Erythroblast (primary cell): ENCODE measurements around the gene TNIK.

Source experiments
- GATA1 ChIP-seq: IDR thresholded peaks from 2 replicates; pipeline ENCODE4 v1.6.1; 2011; ENCODE audit warnings: low read depth, mild to moderate bottlenecking, control low read depth, low read length, moderate library complexity
- POLR2A ChIP-seq: IDR thresholded peaks from 2 replicates; pipeline ENCODE4 v1.6.1; 2011; ENCODE audit warnings: mild to moderate bottlenecking, low read length

DNA sequence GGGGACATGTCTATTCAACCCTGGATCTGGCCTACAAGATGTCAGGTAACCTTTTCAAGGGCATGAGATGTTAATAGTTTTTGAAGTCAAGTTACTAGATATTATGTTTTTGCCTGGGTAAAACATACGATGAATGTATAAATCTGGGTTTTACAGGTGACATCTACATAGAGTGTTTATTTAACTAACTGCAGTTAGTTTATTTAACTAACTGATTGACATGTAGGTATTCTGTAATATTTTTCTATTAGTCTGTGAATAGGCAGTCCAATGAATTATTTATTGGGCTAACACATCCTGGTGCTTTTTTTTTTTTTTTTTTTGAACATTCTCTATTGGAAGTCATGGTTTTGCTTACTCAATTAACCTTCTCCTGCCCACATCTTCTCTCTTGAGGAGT, 38.7 kb upstream of the TNIK start:
- TF ChIP-seq POLR2A (no peak), GATA1 (no peak)
